GM21786 (cell line): Measurements from ENCODE around the gene C17orf67.
"Not testable (repeated sequence)": the region's sequence is repeated elsewhere in the genome, so short reads cannot be mapped to it uniquely, and the experiment has no call there.

Source experiments
- ATAC-seq: cut with Tn5 transposase; IDR thresholded peaks from one replicate; pipeline ENCODE4 v1.9.1; 2021; ENCODE audit not compliant: unreplicated experiment

C17orf67 gene

GRCh38 chr17:56778898-56779297 is 54.8 kb downstream of the C17orf67 start:
- no peak for ATAC-seq

- ATAC-seq = no peak
Observed at GRCh38 chr17:56777859-56778258, 55.9 kb downstream of the C17orf67 start.

DNA sequence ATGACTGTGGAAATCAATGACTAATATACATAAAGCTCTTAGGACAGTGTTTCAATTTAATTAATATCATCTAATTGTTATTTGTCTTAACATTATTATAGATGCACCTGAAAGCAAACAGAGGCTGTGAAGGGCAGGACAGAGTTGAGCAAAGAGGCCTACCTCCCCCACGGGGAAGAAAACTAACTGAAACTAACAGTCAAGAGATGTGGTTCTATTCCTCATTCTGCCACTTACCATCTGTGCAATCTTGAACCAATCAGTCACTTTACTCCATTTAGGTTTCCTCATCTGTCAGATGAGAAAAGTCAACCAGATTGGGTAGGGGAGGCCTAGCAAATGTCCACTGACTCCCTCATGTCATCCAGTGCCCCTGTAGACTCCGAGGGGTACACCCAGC is 59.1 kb downstream of the C17orf67 start:
- ATAC-seq = no peak

DNA sequence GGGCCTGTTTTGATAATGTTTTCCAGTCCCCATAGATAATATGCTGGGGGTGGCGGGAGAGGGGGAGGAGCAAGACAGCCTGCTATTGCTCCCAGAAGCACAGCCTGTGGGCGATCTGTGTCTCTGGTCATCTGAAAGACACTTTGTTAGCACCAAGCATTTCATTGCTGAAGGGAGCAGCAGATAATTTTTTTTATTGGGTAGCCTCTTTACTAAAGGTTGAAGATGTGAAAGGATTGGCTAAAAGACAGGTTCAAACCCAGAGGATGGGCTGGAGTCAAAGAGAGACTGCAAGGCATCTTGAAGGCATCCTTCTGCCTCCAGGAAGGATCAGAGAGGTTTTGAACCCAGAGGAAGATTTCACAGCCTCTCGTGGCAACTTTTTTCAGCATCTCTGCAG is 60.6 kb downstream of the C17orf67 start:
- ATAC-seq = no peak

DNA sequence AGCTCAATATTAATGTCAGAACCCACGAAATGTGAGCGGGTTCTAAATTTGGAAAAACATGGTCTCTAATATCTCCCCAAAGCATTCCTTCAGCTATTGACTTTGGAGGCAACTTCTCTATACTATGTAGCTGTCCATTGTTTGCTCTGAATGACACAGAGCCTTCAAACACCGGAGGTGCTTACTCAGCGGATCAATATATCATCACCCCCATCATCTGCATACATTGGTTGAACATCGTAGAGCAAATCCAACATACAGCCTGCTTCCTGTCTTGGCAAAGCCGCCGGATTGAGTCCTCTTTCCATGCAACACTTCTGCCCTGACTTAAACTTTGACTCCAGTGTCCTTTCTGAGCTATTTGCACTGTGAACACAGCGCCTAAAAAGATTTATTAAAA is 61.3 kb downstream of the C17orf67 start:
- no peak for ATAC-seq

GRCh38 chr17:56771975-56772374 is 61.7 kb downstream of the C17orf67 start:
- ATAC-seq = no peak

DNA sequence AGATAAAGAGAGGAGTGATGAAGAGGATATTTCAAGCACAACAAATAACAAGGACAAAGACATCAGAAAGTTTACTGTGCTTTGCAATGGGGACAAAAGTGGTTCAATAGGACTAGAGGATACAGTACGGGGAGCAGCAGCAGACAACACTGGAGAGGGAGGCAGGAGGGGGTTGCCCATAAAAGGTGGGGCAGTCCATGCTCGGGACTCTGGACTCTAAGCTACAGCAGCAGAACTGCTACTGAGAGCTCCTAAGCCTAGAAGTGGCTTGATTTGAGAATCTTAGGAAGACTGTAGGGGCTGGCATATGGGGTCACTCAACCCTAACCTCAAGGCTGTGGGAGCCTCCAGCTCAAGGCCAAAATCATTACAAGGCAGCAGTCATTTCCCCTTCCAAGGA is 62.2 kb downstream of the C17orf67 start:
- ATAC-seq = no peak

GRCh38 chr17:56770427-56770826 is 63.3 kb downstream of the C17orf67 start:
- ATAC-seq = no peak

GRCh38 chr17:56765449-56765848 is 68.3 kb downstream of the C17orf67 start:
- ATAC-seq = no peak

GRCh38 chr17:56762988-56763387 is 70.7 kb downstream of the C17orf67 start:
- no peak for ATAC-seq

- ATAC-seq = no peak
Observed at GRCh38 chr17:56762144-56762543, 71.6 kb downstream of the C17orf67 start.

DNA sequence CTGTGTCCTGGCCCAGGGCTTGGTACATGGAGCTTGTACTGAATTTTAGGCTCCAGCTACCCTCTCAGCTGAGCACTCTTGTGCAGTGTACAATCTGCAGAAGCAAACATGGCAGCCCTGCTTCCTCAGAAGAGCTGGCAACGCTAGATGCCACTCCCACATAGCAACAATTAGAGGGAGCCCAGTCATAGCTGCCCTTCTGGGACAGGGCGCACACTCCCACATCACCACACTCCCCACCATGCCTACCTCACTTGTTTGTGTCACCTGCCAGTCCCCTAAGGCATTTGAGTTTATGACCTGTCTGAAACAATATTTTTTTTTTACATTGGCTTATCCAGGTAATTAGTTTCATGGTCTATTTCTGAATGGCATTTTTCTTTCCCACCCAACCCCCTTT is 72.3 kb downstream of the C17orf67 start:
- no peak for ATAC-seq

GRCh38 chr17:56757611-56758010 is 76.1 kb downstream of the C17orf67 start:
- ATAC-seq = not testable (repeated sequence)

DNA sequence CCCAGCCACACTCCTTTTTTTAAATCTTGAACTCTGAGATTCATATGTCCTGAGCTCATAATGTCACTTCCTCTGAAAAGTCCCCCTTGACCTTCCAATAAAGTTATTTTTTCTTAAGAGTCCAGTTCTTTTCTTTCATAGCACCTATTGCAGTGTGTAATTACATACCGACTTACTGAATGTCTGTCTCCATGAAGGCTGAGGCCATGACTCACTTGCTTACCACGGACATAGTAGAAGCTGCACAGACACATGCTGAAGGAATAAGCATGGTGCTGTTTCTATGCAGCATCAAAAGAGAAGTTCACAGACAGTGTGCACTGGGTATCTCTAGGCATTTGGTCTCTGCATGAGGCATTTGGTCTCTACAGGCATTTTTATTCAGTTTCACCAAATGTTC is 77.2 kb downstream of the C17orf67 start:
- no peak for ATAC-seq

GRCh38 chr17:56755310-56755709 is 78.4 kb downstream of the C17orf67 start:
- ATAC-seq = no peak

DNA sequence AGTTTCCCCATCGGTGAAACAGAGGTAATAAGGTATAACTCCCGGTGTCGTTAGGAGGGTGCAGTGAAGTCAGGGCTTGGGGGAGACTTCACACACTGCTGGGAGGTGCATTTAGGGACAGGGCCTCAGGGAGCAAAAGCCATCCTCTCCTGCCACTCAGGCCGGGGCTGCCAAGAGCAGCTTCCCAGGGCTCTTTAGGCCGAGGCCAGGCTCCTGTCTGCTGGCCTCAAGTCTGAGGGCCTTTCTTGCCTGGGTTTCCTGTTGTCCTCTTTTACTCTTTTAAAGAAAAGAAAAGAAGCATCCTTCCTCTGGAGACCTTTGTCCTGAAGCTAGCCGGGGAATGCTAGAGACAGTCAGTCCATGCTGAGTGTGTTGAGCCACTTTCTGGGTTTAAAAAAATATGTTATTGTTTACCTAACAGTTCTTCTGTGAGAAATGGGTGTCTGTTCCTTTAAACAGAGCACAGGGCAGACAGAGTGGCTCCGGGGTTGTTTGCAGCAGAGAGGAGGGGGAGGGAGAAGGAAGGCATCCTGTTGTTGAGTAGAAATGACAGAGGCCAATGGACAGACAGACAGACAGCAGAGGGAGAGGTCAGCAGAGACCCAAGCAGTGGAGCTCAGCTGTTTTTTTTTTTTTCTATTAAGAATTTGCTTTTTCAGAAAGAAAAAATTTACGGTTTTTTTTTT is 79.1 kb downstream of the C17orf67 start:
- ATAC-seq = no peak

GRCh38 chr17:56752263-56752836 is 81.4 kb downstream of the C17orf67 start:
- ATAC-seq = no peak

DNA sequence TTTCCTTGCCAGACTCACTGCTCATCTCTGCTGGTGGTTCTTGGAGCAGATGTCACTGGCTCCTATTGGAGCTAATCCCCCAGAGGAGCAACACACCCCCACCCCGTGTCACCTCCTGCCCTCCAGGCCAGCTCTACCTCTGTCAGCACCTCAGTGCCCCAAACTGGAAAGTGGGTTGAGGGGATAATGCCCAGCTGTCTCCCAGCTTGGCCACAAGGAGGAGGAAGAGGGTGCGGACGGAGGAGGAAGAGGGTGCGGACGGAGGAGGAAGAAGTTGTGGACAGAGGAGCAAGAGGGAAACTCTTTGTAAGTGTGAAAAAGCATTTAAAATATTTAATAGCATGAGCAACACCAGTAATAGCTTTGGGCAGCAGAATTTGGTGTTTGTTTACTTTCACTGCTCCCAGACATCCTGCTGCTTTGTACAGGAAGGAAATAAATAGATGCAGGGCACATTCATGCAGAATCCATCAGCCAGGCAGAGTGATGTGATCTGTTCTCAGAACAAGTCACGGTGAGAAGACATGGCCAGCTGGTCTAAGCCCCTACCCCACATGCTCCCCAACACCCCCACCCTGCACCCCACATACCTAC is 82.5 kb downstream of the C17orf67 start:
- no peak for ATAC-seq

GRCh38 chr17:56744721-56745120 is 89.0 kb downstream of the C17orf67 start:
- no peak for ATAC-seq

GRCh38 chr17:56742601-56743000 is 91.1 kb downstream of the C17orf67 start:
- ATAC-seq = no peak
